HepG2 (cell line): Measurements from ENCODE around the gene PAQR6. TPM values are rescaled to one million over a fixed set of nuclear protein-coding genes. Genes with fewer than 3 reads are reported as not detected.

Source experiments
- ATAC-seq: fragments of 200-7000 bp; cut with Tn5 transposase; 3 replicates; pipeline ENCODE4 v1.9.1; 2020; ENCODE audit warnings: mild to moderate bottlenecking, moderate library complexity
- BruUV-seq: library from RNA; stranded (reverse); fragments of 400-500 nt; replicated peaks from 2 replicates; lab custom pipeline; 2021; lab: Mats Ljungman, UMichigan
- CTCF ChIA-PET: fragments of 300-600 bp; formaldehyde crosslinking; extraction: SDS; loops from one replicate; lab custom pipeline; 2021; ENCODE audit warnings: low total read pairs, inconsistent platforms, low intra/inter-chr PET ratio; lab: Yijun Ruan, JAX
- POLR2A ChIA-PET: fragments of 350-600 bp; sonication (Branson Sonifier 250); formaldehyde crosslinking; loops from one replicate; lab custom pipeline; 2020; ENCODE audit warnings: antibody characterized with exemption, inconsistent platforms; lab: Yijun Ruan, JAX
- DNase-seq: peaks from one replicate; pipeline ENCODE4 v3.0.0-alpha.2; 2015; ENCODE audit warnings: low spot score
- FAIRE-seq: peaks from 3 replicates; lab custom pipeline; 2011; peaks lifted over from hg19 to GRCh38; lab: Jason Lieb, UNC
- H2AFZ ChIP-seq: one replicate; pipeline ENCODE4 v1.6.1; 2011; ENCODE audit warnings: low read length, inconsistent platforms
- H3K27ac ChIP-seq: fragments of 300-600 bp; 3 replicates; pipeline ENCODE4 v1.8.0; 2011; ENCODE audit warnings: mixed run types, mild to moderate bottlenecking, mixed read lengths, low read length, inconsistent platforms; ENCODE audit not compliant: insufficient read depth; ENCODE audit errors: extremely low read length
- H3K27me3 ChIP-seq, 2 experiments: fragments of 200-600 bp in 1 of 2; 2 replicates in 1 of 2; 3 replicates in 1 of 2; pipeline versions ENCODE4 v1.6.0 to v1.8.0; 2011; ENCODE audit warnings: low read length in 2 of 2, mild to moderate bottlenecking in 2 of 2, moderate library complexity in 2 of 2, inconsistent platforms in 1 of 2; ENCODE audit not compliant: insufficient read depth in 2 of 2, control insufficient read depth in 1 of 2
- H3K36me3 ChIP-seq, 2 experiments: fragments of 200-600 bp in 1 of 2; replicated peaks in 1 of 2; 2 replicates in 1 of 2; 3 replicates in 1 of 2; pipeline versions ENCODE4 v1.5.1 to v1.8.0; 2011; ENCODE audit warnings: low read length in 2 of 2, inconsistent platforms in 1 of 2; ENCODE audit not compliant: insufficient read depth in 2 of 2, control insufficient read depth in 1 of 2
- H3K4me1 ChIP-seq: 2 replicates; pipeline ENCODE4 v1.5.1; 2012; ENCODE audit warnings: low read length, inconsistent platforms; ENCODE audit not compliant: insufficient read depth
- H3K4me2 ChIP-seq: 2 replicates; pipeline ENCODE4 v1.6.0; 2011; ENCODE audit warnings: low read depth, low read length, inconsistent platforms
- H3K4me3 ChIP-seq, 3 experiments: fragments of 200-600 bp in 1 of 3; sonication (generic), shearing (Covaris generic) in 1 of 3; replicated peaks in 1 of 3; 2 replicates each; pipeline ENCODE4 v1.5.1; 2011 to 2016; ENCODE audit warnings: low read length in 3 of 3, inconsistent platforms in 2 of 3, low read depth in 2 of 3, mild to moderate bottlenecking in 2 of 3, control low read depth in 1 of 3, mixed read lengths in 1 of 3; ENCODE audit not compliant: insufficient read depth in 1 of 3
- H3K79me2 ChIP-seq: one replicate; pipeline ENCODE4 v1.6.1; 2011; ENCODE audit warnings: low read length, inconsistent platforms; ENCODE audit not compliant: insufficient read depth
- H3K9ac ChIP-seq: 2 replicates; pipeline ENCODE4 v1.6.0; 2011; ENCODE audit warnings: mild to moderate bottlenecking, low read depth, low read length, inconsistent platforms; ENCODE audit not compliant: insufficient read depth
- H3K9me3 ChIP-seq: 2 replicates; pipeline ENCODE4 v1.5.1; 2012; ENCODE audit warnings: mild to moderate bottlenecking, low read length
- H4K20me1 ChIP-seq: 2 replicates; pipeline ENCODE4 v1.6.0; 2011; ENCODE audit warnings: inconsistent platforms, mild to moderate bottlenecking, low read length, moderate library complexity; ENCODE audit not compliant: insufficient read depth
- ARID5B ChIP-seq: IDR thresholded peaks from 2 replicates; pipeline ENCODE4 v1.4.0; 2020; ENCODE audit warnings: mild to moderate bottlenecking, missing genetic modification reagents
- FOXO1 ChIP-seq: sonication (generic); formaldehyde crosslinking; IDR thresholded peaks from 2 replicates; pipeline ENCODE4 v1.4.0; 2020; ENCODE audit warnings: missing genetic modification reagents
- RBM22 ChIP-seq: fragments of 200-400 bp; formaldehyde crosslinking; optimal IDR thresholded peaks from 2 replicates; pipeline ENCODE3; 2017; ENCODE audit warnings: mild to moderate bottlenecking, low read length, moderate library complexity
- XRCC5 ChIP-seq: fragments of 200-400 bp; formaldehyde crosslinking; optimal IDR thresholded peaks from 2 replicates; pipeline ENCODE3; 2017; ENCODE audit warnings: mild to moderate bottlenecking, low read length
- ZNF34 ChIP-seq: sonication (generic); formaldehyde crosslinking; IDR thresholded peaks from 2 replicates; pipeline ENCODE4 v1.4.0; 2020; ENCODE audit warnings: mild to moderate bottlenecking, missing genetic modification reagents, borderline replicate concordance
- ZNF432 ChIP-seq: sonication (generic); formaldehyde crosslinking; IDR thresholded peaks from 2 replicates; pipeline ENCODE4 v1.5.0; 2020; ENCODE audit warnings: missing genetic modification reagents, mild to moderate bottlenecking, borderline replicate concordance
- WGBS: methylation state at CpG from one replicate; pipeline ENCODE4 v1.1.6; 2017; ENCODE audit warnings: low lambda C conversion rate; 5-methylcytosine and 5-hydroxymethylcytosine counted together
- in situ Hi-C: cut with HindIII; loops from 2 replicates; pipeline ENCODE4 v1.10.0; 2017; ENCODE audit warnings: low pct_unique_long_range_greater_than_20kb; ENCODE audit not compliant: extremely low pct_ligation_motif_present
- intact Hi-C: fragments of 100-400 bp; cut with micrococcal nuclease; formaldehyde crosslinking; loops from one replicate; pipeline ENCODE4 v1.10.0; 2022; ENCODE audit not compliant: unreplicated experiment
- polyA plus RNA-seq, 8 experiments: library from polyadenylated mRNA; depleted of rRNA in 3 of 8; stranded (reverse) in 7 of 8; unstranded in 1 of 8; fragments of >200 nt; fragmentation: Illumina TruSeq in 4 of 8; extraction: Trizol in 4 of 8; gene quantifications; 2 replicates each; pipeline versions ENCODE4 v1.2.1 to v1.2.3, GENCODE V29; 2011 to 2016; ENCODE audit warnings: low read depth in 4 of 8, missing spikeins in 1 of 8, mixed read lengths in 1 of 8; ENCODE audit not compliant: insufficient read depth in 1 of 8
- total RNA-seq, 5 experiments: library from RNA; depleted of rRNA; stranded (reverse); fragments of >200 nt; fragmentation: Illumina TruSeq; extraction: Trizol; gene quantifications; 2 replicates each; pipeline ENCODE4 v1.2.3, GENCODE V29; 2016; ENCODE audit warnings: low read depth in 1 of 5

Gene PAQR6
- total and polyA plus RNA-seq, 2 of the 13 experiments (the other 11 are each of a cell fraction or from before 2014, with no cell fraction given): 0.82 to 1.4 TPM

- no peak for TF ChIP-seq ZNF432 (CRISPR knock-in tag)
- TF ChIP-seq XRCC5: no peak
- no peak for TF ChIP-seq FOXO1 (CRISPR knock-in tag)
- no peak for TF ChIP-seq ZNF34 (CRISPR knock-in tag)
- TF ChIP-seq ARID5B: no peak
These were observed 5.8 kb upstream of the PAQR6 start (continued) for GRCh38 chr1:156253634-156254033.

GRCh38 chr1:156251527-156251926 is 3.7 kb upstream of the PAQR6 start:
- BruUV-seq: no TSS peak
- POLR2A ChIA-PET: no interaction called here
- peaks cover 18% of the 10 kb centered on the region for H3K4me1 ChIP-seq

More at GRCh38 chr1:156251527-156251926, 3.7 kb upstream of the PAQR6 start:
- no peak for ATAC-seq
- Histone ChIP-seq H3K9me3 (no peaks in the 10 kb centered on the region), H2AFZ (no peak overlapping the region), H3K9ac (no peak overlapping the region), H3K4me3 (no peak overlapping the region), H4K20me1 (no peaks in the 10 kb centered on the region), H3K27me3 (no peaks in the 10 kb centered on the region), H3K4me2 (no peak overlapping the region), H3K79me2 (no peaks in the 10 kb centered on the region), H3K36me3 (peaks cover 32 to 60% of the 10 kb centered on the region in 2 experiments; a peak in 4 of 5 replicates), H3K27ac (no peak overlapping the region)
- in situ Hi-C loops: no loop called here
- no peak for FAIRE-seq
- TF ChIP-seq RBM22: no peak
- CTCF ChIA-PET: no interaction called here
- DNase-seq: no peak
- WGBS: 89% methylated on average over 2 of the region's 3 CpGs
- intact Hi-C loops: no loop called here
